Measurements from ENCODE around the gene XRCC4.

Gene XRCC4

GRCh38 chr5:83394190-83394589, 316.8 kb downstream of the XRCC4 start:
- no peak for DNase-seq

- DNase-seq, result no peak
These were observed 319.3 kb downstream of the XRCC4 start for GRCh38 chr5:83396662-83397061.

- DNase-seq, result no peak
These were observed 320.3 kb downstream of the XRCC4 start for GRCh38 chr5:83397658-83398057.

- DNase-seq, result no peak
These were observed 322.9 kb downstream of the XRCC4 start for GRCh38 chr5:83400241-83400640.

GRCh38 chr5:83400701-83401100, 323.4 kb downstream of the XRCC4 start:
- no peak for DNase-seq

GRCh38 chr5:83401122-83401731, 323.9 kb downstream of the XRCC4 start:
- no peak for DNase-seq

GRCh38 chr5:83401775-83402174, 324.4 kb downstream of the XRCC4 start:
- DNase-seq, result no peak

Data from CD4-positive, alpha-beta T cell treated with Interleukin-12 subunit alpha and Interleukin-12 subunit beta, for 1 hour (primary cell).